Measurements from ENCODE around the gene IL19.

- TF ChIP-seq POLR2A (IDR thresholded peaks at IDR 0.05) (no peak), CTCF (IDR thresholded peaks at IDR 0.05 in 4 of 5, conservative IDR thresholded peaks at IDR 0.05 in 1 of 5) (no peak)
Measured at GRCh38 chr1:206727981-206728696, 42.4 kb upstream of the IL19 start.
